Stimulated activated CD8-positive, alpha-beta memory T cell treated with anti-CD3 and anti-CD28 coated beads, Interleukin-12 subunit alpha, Interleukin-12 subunit beta, amount 100 ng/mL, for 24 hours (primary cell): ENCODE data around the gene CHTF18.
A peak's percentile ranks its signal among the peaks of the same experiment; 100 is the strongest.
"Not testable (repeated sequence)": the region's sequence is repeated elsewhere in the genome, so short reads cannot be mapped to it uniquely, and the experiment has no call there.

Experiments
- DNase-seq: peaks from one replicate; pipeline ENCODE4 v3.0.0-alpha.2; 2020; ENCODE audit errors: extremely low read depth

CHTF18 gene

DNA sequence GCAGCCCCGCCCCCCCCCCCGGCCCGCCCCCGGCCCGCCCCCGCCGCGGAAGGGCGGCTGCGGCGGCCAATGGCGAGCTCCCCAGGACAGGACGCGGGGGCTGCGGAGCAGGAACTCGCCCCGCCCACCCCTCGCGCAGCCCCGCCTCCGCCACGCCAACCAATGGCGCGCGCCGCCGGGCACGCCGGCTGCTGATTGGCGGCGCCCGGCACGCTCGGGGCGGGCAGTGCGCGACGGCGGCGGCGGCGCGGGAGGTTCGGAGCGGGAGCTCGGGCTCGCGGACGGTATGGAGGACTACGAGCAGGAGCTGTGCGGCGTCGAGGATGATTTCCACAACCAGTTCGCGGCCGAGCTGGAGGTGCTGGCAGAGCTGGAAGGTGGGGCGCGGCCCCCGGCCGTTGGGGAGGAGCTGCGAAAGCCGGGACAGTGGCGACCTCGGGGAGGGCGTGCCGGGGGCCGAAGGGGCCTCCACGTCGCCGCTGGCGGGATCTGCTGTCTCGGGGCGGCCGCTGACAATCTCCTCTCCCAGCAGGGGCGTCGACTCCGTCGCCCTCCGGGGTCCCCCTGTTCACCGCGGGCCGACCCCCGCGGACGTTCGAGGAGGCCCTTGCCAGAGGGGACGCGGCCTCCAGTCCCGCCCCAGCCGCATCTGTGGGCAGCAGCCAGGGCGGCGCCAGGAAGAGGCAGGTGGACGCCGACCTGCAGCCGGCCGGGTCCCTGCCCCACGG, at the start of gene CHTF18:
TSS of gene CHTF18 (plus strand) at position 222 of the 728 bp plus-strand sequence. CDS start at position 287, 65 bp downstream.
- peak; percentile 81 for DNase-seq

- no peak for DNase-seq
Observed at GRCh38 chr16:739560-740458, 48.6 kb upstream of the CHTF18 start.

GRCh38 chr16:740459-740763, 48.0 kb upstream of the CHTF18 start:
- no peak for DNase-seq

DNA sequence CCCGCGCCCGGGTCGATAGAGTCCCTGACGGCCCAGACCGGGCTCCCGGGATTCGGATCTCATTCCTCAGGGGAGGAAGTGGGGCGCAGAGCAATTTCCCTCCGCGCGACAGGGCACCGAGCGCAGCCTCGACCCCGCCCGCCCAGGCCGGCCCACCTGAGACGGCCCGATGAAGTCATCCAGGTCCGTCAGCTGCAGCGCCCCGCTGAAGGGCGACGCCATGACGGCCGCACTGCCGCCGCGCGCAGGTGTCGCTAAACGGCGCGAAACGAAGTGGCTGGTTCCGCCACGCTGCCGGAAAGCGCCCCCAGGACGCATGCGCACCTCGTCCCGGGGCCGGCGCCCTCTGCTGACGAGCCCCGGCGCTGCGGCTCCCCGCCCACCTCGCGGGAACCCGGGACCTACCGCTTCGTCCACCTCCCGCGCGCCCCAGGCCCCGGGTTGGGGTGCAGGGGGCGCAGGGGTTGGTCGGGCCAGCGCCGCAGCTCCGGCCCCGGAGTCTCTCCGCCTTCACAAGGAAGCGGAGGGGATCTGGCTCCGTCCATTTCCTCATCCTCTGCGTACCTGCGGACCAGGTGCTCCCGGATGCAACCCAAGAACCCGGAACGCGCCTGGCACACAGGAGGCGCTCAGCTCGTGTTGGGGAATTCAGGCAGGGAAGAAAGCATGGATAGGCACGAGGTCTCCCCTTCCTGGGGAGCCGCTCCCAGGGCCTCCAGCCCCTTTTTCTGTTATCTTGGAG, 47.5 kb upstream of the CHTF18 start, which contains the start of gene CIAO3:
TSS of gene CIAO3 (minus strand) at position 234 of the 742 bp plus-strand sequence. CDS start at position 222, 12 bp downstream.
- DNase-seq, result peak; percentile 78

DNA sequence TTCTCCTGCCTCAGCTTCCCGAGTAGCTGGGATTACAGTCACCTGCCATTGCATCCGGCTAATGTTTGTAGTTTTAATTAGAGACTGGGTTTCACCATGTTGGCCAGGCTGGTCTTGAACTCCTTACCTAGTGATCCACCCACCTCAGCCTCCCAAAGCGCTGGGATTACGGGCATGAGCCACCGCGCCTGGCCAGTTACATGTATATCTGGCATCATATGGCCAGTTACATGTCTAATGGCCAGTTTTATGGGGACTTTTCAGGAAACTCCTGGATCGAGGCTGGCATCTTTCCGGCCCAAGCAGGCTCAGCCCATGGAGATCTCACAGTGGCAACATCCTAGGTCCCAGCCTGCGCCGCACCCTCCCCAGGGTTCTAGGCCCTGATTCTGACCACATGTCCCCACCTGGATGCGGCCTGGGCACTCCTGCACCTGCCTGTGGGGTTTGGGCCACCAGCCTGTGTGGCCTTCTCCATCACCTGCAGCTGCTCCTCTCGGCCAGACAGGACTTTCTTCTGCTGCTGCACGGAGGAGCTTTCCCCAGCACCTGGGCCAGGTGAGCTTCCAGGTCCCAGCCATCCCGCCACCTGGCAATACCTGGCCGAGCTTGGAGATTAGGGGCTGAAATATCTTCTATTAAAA, 46.3 kb upstream of the CHTF18 start:
- DNase-seq, result no peak

GRCh38 chr16:742894-743293, 45.5 kb upstream of the CHTF18 start:
- DNase-seq, result not testable (repeated sequence)

DNA sequence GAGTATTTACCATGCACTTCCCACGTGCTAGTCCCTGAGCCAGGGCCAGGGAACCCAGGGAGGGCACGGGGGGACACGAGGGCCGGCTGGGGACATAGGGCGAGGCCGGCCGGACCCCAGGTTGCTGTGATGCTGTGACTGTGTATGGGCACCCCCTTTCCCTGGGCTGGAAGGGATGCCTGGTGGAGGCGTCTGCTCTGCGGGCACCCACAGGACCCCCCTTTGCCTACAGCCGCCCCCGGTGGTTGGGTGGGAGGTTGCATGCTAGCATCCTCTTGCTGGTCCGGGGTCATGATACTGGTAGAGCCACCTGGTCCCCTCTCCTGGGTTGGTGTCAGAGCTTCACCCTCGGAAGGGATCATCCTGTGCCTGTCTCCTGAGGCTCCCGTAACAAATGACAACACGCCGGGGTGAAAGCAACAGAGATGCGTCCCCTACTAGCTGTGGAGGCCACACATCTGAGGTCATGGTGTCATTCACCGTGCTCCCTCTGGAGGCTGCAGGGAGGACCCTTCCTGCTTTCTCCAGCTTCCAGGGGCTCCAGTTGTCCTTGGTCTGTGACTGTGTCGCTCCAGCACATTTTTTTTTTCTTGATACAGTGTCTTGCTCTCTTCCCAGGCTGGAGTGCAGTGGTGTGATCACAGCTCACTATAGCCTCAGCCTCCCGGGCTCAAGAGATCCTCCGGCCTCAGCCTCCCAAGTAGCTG, 44.5 kb upstream of the CHTF18 start:
- no peak for DNase-seq

GRCh38 chr16:745739-746138, 42.7 kb upstream of the CHTF18 start:
- DNase-seq, result no peak

DNA sequence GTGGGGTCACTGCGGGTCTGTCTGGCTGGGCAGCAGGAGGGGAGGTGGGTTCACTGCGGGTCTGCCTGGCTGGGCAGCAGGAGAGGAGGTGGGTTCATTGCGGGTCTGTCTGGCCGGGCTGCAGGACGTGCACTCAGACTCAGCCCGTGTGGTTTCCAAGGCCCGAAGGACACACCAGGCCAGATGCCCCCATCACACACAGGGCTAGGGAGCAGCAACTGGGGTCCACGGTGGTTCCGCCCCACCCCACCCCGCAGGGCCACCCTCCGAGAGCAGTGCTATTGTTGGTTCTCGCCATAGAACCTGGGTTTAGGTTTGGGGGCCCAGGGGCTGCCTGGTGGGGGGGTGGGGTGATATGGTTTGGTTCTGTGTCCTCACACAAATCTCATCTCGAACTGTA, 41.8 kb upstream of the CHTF18 start:
- no peak for DNase-seq

DNA sequence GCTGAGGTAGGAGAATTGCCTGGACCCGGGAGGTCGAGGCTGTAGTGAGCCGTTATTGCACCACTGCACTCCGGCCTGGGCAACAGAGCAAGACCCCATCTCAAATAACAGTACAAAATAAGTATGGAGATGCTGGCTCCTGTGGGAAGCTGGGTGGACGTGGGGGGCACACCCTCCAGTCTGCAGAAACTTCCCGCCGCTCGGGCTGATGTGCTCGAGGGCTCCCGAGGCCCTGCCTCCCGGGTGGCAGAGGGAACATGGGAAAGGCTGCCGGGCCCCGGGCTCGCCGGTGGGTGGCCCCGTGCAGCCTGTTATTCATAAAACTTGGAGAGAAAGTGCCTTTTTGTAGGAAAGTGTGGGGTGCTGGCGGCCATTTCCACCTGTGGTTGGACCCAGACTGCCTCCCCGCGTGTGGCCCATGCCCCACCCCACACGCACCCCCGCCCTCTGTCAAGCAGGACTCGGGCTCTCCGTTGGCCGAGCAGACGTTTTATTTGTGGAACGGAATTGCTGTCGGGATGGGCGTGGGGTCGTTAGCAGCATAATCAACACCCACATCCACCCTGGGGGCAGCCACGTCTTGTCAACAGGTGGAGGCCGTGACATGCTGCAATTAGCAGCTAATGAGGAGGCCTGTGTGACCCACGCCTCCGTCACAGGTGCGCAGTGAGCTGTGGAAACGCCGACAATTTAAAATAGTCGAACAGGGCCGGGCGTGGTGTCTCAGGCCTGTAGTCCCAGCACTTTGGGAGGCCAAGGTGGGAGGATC, 40.3 kb upstream of the CHTF18 start:
- no peak for DNase-seq

- DNase-seq, result no peak
Observed at GRCh38 chr16:749010-749409, 39.4 kb upstream of the CHTF18 start.

- DNase-seq, result no peak
Observed at GRCh38 chr16:750485-750884, 37.9 kb upstream of the CHTF18 start.

DNA sequence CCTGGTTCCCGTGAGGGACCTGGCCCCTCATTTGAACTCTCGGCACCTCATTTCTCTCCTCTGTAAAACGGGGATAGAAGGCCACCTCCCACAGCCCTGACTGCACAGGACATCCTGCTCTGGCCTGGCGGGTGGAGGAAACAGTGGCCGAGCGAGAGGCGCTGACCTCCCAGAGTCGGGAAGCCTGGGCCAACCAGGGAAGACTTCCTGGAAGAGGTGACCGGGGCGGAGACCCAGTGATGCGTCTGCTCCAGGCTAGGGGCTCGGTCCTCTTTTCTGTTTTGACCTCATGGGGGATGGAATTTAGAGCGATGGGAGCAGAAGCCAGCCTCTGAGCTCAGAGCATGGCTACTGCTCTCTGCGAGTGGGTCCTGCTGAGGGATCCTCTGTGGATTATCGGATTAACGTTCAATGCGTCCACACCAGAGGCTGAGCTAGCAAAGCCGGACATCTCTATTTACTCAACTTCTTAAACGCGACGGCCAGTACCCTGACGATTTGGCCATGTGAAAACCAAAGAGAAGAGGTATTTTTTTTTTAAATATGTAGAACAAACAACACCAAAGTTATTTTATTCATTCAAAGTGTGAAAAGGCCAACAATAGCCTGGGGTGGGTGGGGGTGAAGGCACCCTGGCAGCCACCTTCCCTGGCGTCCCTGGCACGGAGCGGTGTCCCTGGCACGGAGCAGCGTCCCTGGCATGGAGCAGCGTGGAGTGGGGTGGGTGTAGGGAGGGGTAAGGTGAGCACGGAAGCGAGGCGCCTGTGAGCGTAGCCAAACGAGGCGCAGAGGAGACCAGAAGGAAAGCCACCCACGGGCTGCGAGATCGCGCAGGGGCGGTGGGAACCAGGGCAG, 37.0 kb upstream of the CHTF18 start:
- DNase-seq, result no peak

DNA sequence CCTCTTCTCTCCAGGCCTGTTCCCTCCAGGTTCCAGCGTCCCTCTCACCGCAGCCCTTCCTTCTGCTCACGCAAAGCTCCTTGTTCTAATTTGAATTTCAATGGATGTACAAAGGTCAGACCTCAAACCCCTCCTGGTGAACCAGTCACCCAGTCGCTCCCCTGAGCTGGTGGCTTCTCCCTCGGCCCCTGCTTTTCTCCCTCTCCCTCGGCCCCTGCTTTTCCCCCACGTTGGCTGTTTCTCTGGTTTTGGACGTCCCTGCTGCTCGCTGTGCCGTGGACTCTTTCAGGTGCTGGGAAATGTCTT, 36.5 kb upstream of the CHTF18 start:
- no peak for DNase-seq

DNA sequence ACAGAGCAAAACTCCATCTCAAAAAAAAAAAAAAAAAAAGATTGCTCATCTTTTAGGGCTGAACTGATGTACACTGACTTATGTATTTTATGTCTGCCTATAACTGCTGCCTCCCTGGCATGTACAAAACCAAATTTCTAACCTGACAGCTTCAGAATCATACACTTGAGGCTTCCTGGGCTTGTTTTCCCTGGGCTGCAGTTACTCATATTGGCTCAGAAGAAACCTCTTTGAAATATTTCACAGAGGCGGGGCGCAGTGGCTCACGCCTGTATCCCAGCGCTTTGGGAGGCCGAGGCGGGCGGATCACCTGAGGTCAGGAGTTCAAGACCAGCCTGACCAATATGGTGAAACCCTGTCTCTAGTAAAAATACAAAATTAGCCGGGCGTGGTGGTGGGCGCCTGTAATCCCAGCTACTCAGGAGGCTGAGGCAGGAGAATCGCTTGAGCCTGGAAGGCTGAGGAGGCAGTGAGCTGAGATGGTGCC, 34.3 kb upstream of the CHTF18 start:
- DNase-seq, result not testable (repeated sequence)

DNA sequence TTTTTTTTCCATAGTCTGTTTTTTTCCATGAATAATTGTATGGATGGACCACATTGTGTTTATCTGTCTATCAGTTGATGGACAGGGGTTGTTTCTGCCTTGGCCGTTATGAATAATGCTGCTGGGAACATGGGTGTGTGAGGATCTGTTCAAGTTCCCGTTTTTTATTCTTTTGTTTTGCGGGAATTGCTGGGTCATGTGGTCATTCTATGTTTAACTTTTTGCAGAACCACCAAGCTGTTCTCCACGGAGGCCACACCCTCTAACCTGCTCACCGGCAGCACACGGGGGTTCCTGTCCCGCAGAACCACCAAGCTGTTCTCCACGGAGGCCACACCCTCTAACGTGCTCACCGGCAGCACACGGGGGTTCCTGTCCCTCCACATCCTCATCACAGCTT, 33.8 kb upstream of the CHTF18 start:
- DNase-seq, result no peak

DNA sequence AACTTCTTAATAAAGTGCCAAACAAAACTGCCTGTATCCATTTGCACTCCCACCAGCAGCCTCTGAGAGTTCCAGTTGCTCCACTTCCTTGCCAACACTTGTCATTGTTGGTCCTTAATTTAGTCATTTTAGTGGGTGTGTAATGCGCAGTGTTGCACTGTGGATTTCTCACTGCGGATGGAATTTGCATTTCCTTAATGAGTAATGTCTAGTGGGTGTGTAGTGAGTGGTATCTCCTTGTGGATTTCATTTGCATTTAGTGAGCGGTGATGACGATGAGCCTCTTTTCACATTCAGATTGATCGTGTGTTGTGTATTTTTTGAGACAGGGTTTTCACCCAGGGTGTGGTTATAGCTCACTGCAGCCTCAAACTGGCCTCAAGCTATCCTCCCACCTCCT, 32.0 kb upstream of the CHTF18 start:
- DNase-seq, result no peak

DNA sequence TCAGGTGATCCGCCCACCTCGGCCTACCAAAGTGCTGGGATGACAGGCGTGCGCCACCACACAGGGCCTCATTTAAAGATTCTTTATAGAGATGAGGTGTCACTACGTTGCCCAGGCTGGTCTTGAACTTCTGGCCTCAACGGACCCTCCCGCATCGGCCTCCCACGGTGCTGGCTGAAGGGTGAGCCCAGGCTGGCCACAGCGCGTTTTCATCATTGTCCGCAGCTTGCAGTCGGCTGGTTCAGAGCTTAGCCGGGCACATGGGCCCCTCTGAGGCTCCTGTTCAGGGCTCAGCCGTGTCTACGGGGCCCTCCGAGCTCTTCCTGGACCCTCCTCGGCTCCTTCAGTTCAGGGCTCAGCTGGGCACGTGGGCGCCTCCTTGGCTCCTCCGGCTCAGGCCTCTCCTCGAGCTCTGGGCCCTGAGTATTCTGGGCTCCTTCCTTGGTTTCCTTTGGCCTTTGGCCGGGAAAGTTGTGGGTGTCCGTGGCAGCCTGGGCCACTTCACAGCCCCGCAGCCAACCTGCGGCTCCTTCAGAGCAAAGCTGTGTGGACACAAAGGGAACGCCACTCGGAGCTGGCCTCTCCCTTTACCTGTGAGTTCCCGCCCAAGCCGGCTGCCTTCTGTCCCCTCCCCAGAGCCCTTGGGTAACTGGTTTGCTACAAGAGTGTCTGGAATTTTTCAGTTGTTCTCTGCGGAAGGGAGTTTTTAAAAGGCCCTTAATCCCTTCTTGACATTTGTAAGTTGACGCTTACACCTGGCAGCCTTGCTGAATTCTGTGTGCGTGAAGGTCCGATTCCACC, 29.1 kb upstream of the CHTF18 start:
- no peak for DNase-seq

DNA sequence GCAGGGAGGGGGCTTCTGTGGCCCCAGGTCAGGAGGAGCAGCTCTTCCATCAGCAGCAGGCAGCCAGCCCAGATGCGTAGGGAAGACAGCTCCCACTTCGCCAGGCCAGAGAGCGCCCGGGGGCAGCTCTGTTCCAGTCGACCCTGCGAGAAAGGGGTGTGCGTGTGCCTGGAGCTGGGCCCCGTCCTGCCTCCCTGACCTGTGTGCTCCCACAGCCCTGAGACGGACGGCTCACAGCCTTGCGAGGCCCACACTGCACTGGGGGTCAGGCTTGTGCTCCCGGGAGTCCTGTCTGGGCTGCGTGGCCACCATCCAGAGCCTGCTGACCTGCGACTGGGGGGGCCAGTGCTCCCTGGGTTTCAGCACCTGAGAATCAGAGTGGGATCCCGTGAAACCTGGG, 28.4 kb upstream of the CHTF18 start:
- no peak for DNase-seq
